Adrenal gland (tissue), 12 donors: ENCODE data around the gene CREB3L1. TPM values are rescaled to one million over a fixed set of nuclear protein-coding genes. Genes with fewer than 3 reads are reported as not detected.

ENCODE experiments used
- DNase-seq, 7 donors: peaks; one replicate each; pipeline ENCODE4 v3.0.0-alpha.2; 2019 to 2020
- H3K27ac ChIP-seq, 5 donors: fragments of 200-600 bp; sonication (generic) in 4 of 5; 1 replicate in 3 of 5; 2 replicates in 2 of 5; pipeline versions ENCODE4 v1.5.1 to v1.8.0; 2016 to 2020; ENCODE audit warnings: mild to moderate bottlenecking in 1 of 5
- H3K27me3 ChIP-seq: fragments of 200-600 bp; 2 replicates; pipeline ENCODE4 v1.8.0; 2021
- H3K36me3 ChIP-seq, 2 donors: fragments of 200-600 bp; replicated peaks in 1 of 2; 1 replicate in 1 of 2; 2 replicates in 1 of 2; pipeline versions ENCODE4 v1.5.1 to v1.8.0; 2018 to 2022
- H3K4me1 ChIP-seq, 2 donors: fragments of 200-600 bp; replicated peaks in 1 of 2; 1 replicate in 1 of 2; 2 replicates in 1 of 2; pipeline versions ENCODE4 v1.5.1 to v1.8.0; 2018 to 2021
- H3K4me3 ChIP-seq, 4 donors: fragments of 200-600 bp; sonication (generic) in 3 of 4; one replicate each; pipeline ENCODE4 v1.5.1; 2016 to 2018
- H3K9me3 ChIP-seq, 3 donors: fragments of 200-600 bp; sonication (generic) in 1 of 3; replicated peaks in 1 of 3; 1 replicate in 2 of 3; 2 replicates in 1 of 3; pipeline versions ENCODE4 v1.5.1 to v1.8.0; 2016 to 2021
- POLR2A ChIP-seq, 2 donors: fragments of 450-650 bp; IDR thresholded peaks; one replicate each; pipeline ENCODE4 v1.6.1; 2017; ENCODE audit warnings: antibody characterized with exemption in 2 of 2, mild to moderate bottlenecking in 2 of 2, moderate library complexity in 1 of 2
- WGBS, 4 donors: extraction: QIAGEN DNeasy Blood & Tissue Kit in 2 of 4; methylation state at CpG; one replicate each; pipeline versions ENCODE4 v1.1.5 to v1.1.7; 2013 to 2017; 5-methylcytosine and 5-hydroxymethylcytosine counted together
- intact Hi-C, 2 donors: fragments of 100-400 bp; cut with DNase I; formaldehyde crosslinking; loops; one replicate each; pipeline versions ENCODE4 v1.14.1 to v1.15.0; 2022 to 2023
- polyA plus RNA-seq, 3 donors: library from polyadenylated mRNA; stranded (reverse); fragments of 200-250 nt in 2 of 3; fragments of 350-450 nt in 1 of 3; fragmentation: Illumina TruSeq in 1 of 3; extraction: RNeasy Lipid Tissue Mini Kit (QIAGEN cat#74804) in 1 of 3; gene quantifications; one replicate each; pipeline ENCODE4 v1.2.3, GENCODE V29; 2013 to 2014
- total RNA-seq, 9 donors: library from RNA; depleted of rRNA in 4 of 9; stranded (reverse); fragments of >200 nt in 4 of 9; fragments of 120-200 nt in 1 of 9; fragmentation: NEBNext Ultra II Directional in 1 of 9; extraction: Animal tissue kit (Norgen Biotek cat#: 25700) in 1 of 9; gene quantifications; one replicate each; pipeline versions ENCODE4 v1.1.0 to v1.2.4, GENCODE V29; 2013 to 2023
- TF ChIP-seq, protein P1 (sequence below), 6 experiments: fragments of 450-650 bp in 4 of 6; fragments of 200-600 bp in 2 of 6; sonication (generic) in 1 of 6; IDR thresholded peaks; 1 replicate in 5 of 6; 2 replicates in 1 of 6; pipeline versions ENCODE4 v1.5.1 to v1.8.0; 2016 to 2021; ENCODE audit warnings: antibody characterized with exemption in 6 of 6, mild to moderate bottlenecking in 2 of 6, moderate library complexity in 1 of 6
- donor health status: healthy with polysubstance abuse.
- donor health status: Bipolar disorder and iron deficiency.
- donor health status: DM: yes; HTN: yes; CAD: no.
- donor health status: DM: no; HTN: no; CAD: no.
- donor health status: DM: no; HTN: no; CAD: no.
- donor health status: DM: yes; HTN: yes; CAD: no.

CREB3L1 gene
- total and polyA plus RNA-seq, 12 donors: 5.4 to 31.7 (median 26.2) TPM

- Histone ChIP-seq H3K4me1 (peaks cover 5 to 13% of the 10 kb centered on the region in 2 donors), H3K27me3 (no peaks in the 10 kb centered on the region), H3K9me3 (no peaks in the 10 kb centered on the region), H3K36me3 (no peaks in the 10 kb centered on the region), H3K27ac (peak overlapping the region in 1 of 5 donors; percentile 41), H3K4me3 (no peak overlapping the region)
- no peak for DNase-seq
- TF ChIP-seq POLR2A (IDR thresholded peaks at IDR 0.05): no peak
- TF ChIP-seq, protein P1, sequence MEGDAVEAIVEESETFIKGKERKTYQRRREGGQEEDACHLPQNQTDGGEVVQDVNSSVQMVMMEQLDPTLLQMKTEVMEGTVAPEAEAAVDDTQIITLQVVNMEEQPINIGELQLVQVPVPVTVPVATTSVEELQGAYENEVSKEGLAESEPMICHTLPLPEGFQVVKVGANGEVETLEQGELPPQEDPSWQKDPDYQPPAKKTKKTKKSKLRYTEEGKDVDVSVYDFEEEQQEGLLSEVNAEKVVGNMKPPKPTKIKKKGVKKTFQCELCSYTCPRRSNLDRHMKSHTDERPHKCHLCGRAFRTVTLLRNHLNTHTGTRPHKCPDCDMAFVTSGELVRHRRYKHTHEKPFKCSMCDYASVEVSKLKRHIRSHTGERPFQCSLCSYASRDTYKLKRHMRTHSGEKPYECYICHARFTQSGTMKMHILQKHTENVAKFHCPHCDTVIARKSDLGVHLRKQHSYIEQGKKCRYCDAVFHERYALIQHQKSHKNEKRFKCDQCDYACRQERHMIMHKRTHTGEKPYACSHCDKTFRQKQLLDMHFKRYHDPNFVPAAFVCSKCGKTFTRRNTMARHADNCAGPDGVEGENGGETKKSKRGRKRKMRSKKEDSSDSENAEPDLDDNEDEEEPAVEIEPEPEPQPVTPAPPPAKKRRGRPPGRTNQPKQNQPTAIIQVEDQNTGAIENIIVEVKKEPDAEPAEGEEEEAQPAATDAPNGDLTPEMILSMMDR (IDR thresholded peaks at IDR 0.05): no peak
- intact Hi-C loops: loop anchor here (5.0 kb wide), 2 partner anchors 61 to 66 kb away; no protein-coding TSS in a partner anchor
- WGBS, 4 donors: 76 to 79% (median 78%) methylated on average over 1 of the region's 1 CpG
Measured at GRCh38 chr11:46246521-46246920, 30.9 kb upstream of the CREB3L1 start.

- 53 to 68% (median 59%) methylated on average over 8 to 9 of the region's 9 CpGs for WGBS, 4 donors
- DNase-seq: peak; percentile 43 to 75 (median 63)
- Histone ChIP-seq H3K27ac (peak overlapping the region in 1 of 5 donors; percentile 41), H3K27me3 (no peaks in the 10 kb centered on the region), H3K9me3 (no peaks in the 10 kb centered on the region), H3K4me1 (peaks cover 5 to 13% of the 10 kb centered on the region in 2 donors), H3K36me3 (no peaks in the 10 kb centered on the region), H3K4me3 (no peak overlapping the region)
- intact Hi-C loops: loop anchor here (5.0 kb wide), 2 partner anchors 60 to 65 kb away; no protein-coding TSS in a partner anchor
- TF ChIP-seq, protein P1 (IDR thresholded peaks at IDR 0.05): no peak
- TF ChIP-seq POLR2A (IDR thresholded peaks at IDR 0.05): peak in 1 of 2 donors; percentile 18
Measured at GRCh38 chr11:46247090-46247489, 30.4 kb upstream of the CREB3L1 start.

DNA sequence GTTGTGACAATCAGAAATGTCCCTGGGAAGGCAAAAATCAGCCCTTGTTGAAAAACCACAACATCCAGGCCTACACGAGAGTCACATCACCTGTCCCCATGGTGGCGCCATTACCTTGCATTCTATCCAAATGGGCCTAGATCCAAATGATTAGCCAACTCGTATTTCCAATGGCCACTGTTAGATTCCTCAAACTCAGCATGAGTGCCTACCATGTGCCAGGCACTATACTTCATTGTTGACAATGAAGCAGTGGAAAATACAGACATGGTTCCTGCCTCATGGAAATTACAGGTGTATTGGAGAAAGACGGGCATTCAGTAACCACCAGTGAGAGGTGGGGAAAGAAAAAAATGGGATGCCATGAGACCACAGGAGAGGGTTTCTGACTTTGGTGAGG is 29.8 kb upstream of the CREB3L1 start:
- no peaks in the 10 kb centered on the region for H3K9me3 ChIP-seq
- H3K36me3 ChIP-seq: no peaks in the 10 kb centered on the region
- no peak overlapping the region for H3K4me3 ChIP-seq
- TF ChIP-seq, protein P1 (IDR thresholded peaks at IDR 0.05): peak in 5 of 6 experiments; percentile 20 to 55 (median 43)
- TF ChIP-seq POLR2A (IDR thresholded peaks at IDR 0.05): no peak
- DNase-seq: peak; percentile 37 to 81 (median 56)
- 51 to 65% (median 57%) methylated on average over 4 of the region's 4 CpGs for WGBS, 4 donors
- H3K27ac ChIP-seq: no peak overlapping the region
- intact Hi-C loops: loop anchor here (5.0 kb wide), 2 partner anchors 60 to 65 kb away; no protein-coding TSS in a partner anchor
- H3K27me3 ChIP-seq: no peaks in the 10 kb centered on the region
- peaks cover 4 to 10% of the 10 kb centered on the region in 2 donors for H3K4me1 ChIP-seq

DNA sequence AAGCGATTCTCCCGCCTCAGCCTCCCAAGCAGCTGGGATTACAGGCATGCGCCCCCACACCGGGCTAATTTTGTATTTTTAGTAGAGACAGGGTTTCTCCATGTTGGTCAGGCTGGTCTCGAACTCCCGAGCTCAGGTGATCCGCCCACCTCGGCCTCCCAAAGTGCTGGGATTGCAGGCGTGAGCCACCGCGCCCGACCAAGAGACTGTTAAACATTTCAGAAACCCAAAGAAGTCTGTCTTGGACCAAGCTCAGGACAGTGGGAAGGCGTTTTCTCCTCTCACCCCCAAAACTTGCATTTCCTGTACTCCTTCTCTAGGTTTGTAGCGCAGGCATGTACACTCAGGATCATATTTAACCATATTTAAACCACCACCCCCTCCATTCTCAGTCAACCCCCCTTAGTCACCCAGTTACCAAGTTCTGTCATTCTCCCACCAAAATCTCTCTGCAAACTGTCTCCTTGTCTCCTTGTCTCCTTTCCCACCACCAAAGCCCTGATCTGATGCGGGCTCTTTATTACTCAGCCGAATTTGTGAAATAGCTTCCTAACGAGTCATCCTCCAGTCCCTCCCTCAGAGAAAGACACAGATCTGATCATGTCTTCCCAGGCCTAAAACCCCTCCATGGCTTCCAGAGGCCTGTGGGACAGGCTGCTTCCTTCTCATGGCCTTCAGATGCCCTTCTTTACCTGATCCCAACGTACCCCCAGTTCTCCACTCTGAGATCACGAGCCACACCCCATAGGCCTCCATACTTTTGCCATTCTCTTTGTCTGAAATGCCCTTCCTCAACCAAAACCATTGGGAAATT is 29.0 kb upstream of the CREB3L1 start:
- TF ChIP-seq, protein P1 (IDR thresholded peaks at IDR 0.05): no peak
- TF ChIP-seq POLR2A (IDR thresholded peaks at IDR 0.05): no peak
- peak overlapping the region in 1 of 5 donors; percentile 42 for H3K27ac ChIP-seq
- no peak overlapping the region for H3K4me3 ChIP-seq
- intact Hi-C loops: loop anchor here (5.0 kb wide), 2 partner anchors 59 to 64 kb away; no protein-coding TSS in a partner anchor
- H3K36me3 ChIP-seq: no peaks in the 10 kb centered on the region
- DNase-seq: peak in 3 of 7 donors; percentile 25 to 49 (median 33)
- H3K9me3 ChIP-seq: no peaks in the 10 kb centered on the region
- 82 to 85% (median 84%) methylated on average over 19 of the region's 19 CpGs for WGBS, 4 donors
- peaks cover 0 to 5% of the 10 kb centered on the region in 2 donors for H3K4me1 ChIP-seq
- no peaks in the 10 kb centered on the region for H3K27me3 ChIP-seq
